ENCODE data around the gene ZNF232. TPM values are rescaled to one million over a fixed set of nuclear protein-coding genes. Genes with fewer than 3 reads are reported as not detected.
"Not testable (repeated sequence)": the region's sequence is repeated elsewhere in the genome, so short reads cannot be mapped to it uniquely, and the experiment has no call there.

ZNF232 gene
- total RNA-seq, 6 experiments from 2014 or later: 3.3 to 5.0 (median 4.5) TPM

- TF ChIP-seq POLR2A (IDR thresholded peaks at IDR 0.05): no peak
- TF ChIP-seq, protein P1, sequence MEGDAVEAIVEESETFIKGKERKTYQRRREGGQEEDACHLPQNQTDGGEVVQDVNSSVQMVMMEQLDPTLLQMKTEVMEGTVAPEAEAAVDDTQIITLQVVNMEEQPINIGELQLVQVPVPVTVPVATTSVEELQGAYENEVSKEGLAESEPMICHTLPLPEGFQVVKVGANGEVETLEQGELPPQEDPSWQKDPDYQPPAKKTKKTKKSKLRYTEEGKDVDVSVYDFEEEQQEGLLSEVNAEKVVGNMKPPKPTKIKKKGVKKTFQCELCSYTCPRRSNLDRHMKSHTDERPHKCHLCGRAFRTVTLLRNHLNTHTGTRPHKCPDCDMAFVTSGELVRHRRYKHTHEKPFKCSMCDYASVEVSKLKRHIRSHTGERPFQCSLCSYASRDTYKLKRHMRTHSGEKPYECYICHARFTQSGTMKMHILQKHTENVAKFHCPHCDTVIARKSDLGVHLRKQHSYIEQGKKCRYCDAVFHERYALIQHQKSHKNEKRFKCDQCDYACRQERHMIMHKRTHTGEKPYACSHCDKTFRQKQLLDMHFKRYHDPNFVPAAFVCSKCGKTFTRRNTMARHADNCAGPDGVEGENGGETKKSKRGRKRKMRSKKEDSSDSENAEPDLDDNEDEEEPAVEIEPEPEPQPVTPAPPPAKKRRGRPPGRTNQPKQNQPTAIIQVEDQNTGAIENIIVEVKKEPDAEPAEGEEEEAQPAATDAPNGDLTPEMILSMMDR (IDR thresholded peaks at IDR 0.05): no peak
- intact Hi-C loops (cut with DNase I): no loop called here
- Histone ChIP-seq H3K9me3 (no peaks in the 10 kb centered on the region), H3K36me3 (no peaks in the 10 kb centered on the region), H3K4me1 (peaks cover 0 to 4% (median 0%) of the 10 kb centered on the region in 4 donors), H3K27ac (no peak overlapping the region), H3K27me3 (peaks cover 0 to 3% of the 10 kb centered on the region in 2 donors), H3K4me3 (no peak overlapping the region)
- ATAC-seq: no peak
- no peak for DNase-seq
- WGBS (ENCODE audit: insufficient coverage, low coverage, low lambda C conversion rate, missing lambda C conversion rate): 65% methylated on average over 3 of the region's 3 CpGs
Observed at GRCh38 chr17:5080591-5080990, 31.1 kb downstream of the ZNF232 start.

DNA sequence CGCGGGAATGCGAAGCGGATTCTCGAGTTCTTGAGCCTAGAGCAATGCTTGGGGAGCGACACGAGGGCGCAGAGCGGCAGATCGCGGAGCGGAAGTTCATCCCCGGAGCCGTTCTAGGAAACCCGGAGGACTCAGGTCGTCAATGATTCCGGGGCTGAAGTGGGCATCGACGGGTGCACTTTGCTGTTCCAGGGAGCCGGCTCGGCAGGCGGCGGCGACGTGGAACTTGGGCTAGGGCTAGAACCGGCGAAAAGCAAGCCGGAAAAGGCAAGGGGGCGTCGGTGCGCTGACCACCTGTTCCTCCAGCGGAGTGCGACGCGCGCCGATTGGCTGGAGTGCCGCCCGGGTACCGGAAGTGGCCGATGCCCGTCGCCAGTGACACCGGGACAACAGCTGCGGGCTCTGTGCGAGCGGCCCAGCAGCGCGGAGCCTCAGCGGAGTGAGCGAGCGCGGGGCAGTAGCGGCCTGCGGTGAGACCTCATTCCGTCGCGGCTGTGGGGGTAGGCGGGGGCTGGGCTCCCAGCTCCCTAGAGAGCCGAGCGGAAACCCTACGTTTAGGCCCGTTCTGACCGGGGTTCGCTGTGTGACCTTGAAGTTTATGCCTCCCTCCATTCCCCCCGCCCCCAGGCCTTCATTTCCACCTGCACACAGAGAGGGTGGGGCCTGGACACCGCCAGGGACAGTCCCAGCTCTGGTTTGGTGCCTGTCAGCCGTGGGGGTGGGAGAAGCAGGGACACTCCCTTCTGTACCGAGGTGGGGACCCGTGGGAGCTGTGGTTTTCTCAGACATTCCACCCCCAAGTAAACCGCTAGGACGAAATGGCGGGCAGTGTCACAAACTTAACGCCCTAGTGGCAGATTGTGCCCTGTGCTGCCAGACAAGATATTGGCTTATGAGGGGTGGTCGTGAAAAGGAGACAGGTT is 33.3 kb downstream of the ZNF232 start, which contains the start of gene ZFP3:
Gene ZFP3 (plus strand): TSS at position 362 of the 923 bp plus-strand sequence. CDS start 13,038 bp downstream, outside the sequence.
- Histone ChIP-seq H3K4me1 (peaks cover 0 to 4% (median 0%) of the 10 kb centered on the region in 4 donors), H3K9me3 (no peaks in the 10 kb centered on the region), H3K27ac (peak within 1 kb of the TSS; percentile 3 to 57 (median 26)), H3K4me3 (peak within 1 kb of the TSS; percentile 55 to 64 (median 61)), H3K27me3 (peaks cover 0 to 3% of the 10 kb centered on the region in 2 donors), H3K36me3 (no peaks in the 10 kb centered on the region)
- intact Hi-C loops (cut with DNase I): no loop called here
- ATAC-seq: peak; percentile 90 to 97 (median 94)
- WGBS (ENCODE audit: insufficient coverage, low coverage, low lambda C conversion rate, missing lambda C conversion rate): 15% methylated on average over 9 of the region's 75 CpGs
- TF ChIP-seq, protein P1 (IDR thresholded peaks at IDR 0.05): no peak
- TF ChIP-seq POLR2A (IDR thresholded peaks at IDR 0.05): no peak
- peak; percentile 72 to 84 (median 75) for DNase-seq

DNA sequence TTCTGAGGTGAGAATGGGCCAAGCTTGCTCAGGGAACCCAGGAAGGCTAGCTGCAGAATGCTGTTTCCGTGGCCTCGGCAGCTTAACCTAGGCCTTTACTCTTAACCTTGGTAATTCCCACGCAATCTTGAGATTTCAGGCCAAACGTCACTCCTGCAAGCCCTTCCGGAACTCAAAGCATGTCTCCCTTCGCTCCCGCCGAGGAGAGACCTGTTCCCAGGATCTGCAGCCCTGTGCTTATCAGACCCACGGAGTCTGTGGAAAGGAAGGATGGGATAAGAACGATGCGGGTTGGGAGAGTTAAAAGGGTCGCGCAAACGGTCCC is 33.9 kb downstream of the ZNF232 start:
- ATAC-seq: peak in 2 of 4 donors; percentile 20 to 28
- intact Hi-C loops (cut with DNase I): no loop called here
- TF ChIP-seq, protein P1 (IDR thresholded peaks at IDR 0.05): no peak
- no peak for TF ChIP-seq POLR2A (IDR thresholded peaks at IDR 0.05)

GRCh38 chr17:5077275-5077674 is 34.4 kb downstream of the ZNF232 start:
- peak overlapping the region in 1 of 3 donors; percentile 61 for H3K4me3 ChIP-seq
- not testable (repeated sequence) for ATAC-seq
- 94% methylated on average over 24 of the region's 24 CpGs for WGBS (ENCODE audit: insufficient coverage, low coverage, low lambda C conversion rate, missing lambda C conversion rate)

More for the DNA sequence above, 33.9 kb downstream of the ZNF232 start:
- 24% methylated on average over 8 of the region's 14 CpGs for WGBS (ENCODE audit: insufficient coverage, low coverage, low lambda C conversion rate, missing lambda C conversion rate)
- Histone ChIP-seq H3K36me3 (no peaks in the 10 kb centered on the region), H3K27ac (peak overlapping the region in 1 of 3 donors; percentile 3), H3K27me3 (peaks cover 0 to 3% of the 10 kb centered on the region in 2 donors), H3K4me3 (peak overlapping the region; percentile 55 to 64 (median 61)), H3K9me3 (no peaks in the 10 kb centered on the region), H3K4me1 (peaks cover 0 to 4% (median 0%) of the 10 kb centered on the region in 4 donors)
- DNase-seq: no peak

GRCh38 chr17:5075472-5075871 is 36.2 kb downstream of the ZNF232 start:
- H3K27ac ChIP-seq; H3K36me3 ChIP-seq; H3K27me3 ChIP-seq; H3K9me3 ChIP-seq; DNase-seq; ATAC-seq; H3K4me3 ChIP-seq; H3K4me1 ChIP-seq; intact Hi-C loops (cut with DNase I): not testable (repeated sequence)
- WGBS (ENCODE audit: insufficient coverage, low coverage, low lambda C conversion rate, missing lambda C conversion rate): 94% methylated on average over 4 of the region's 5 CpGs

More at GRCh38 chr17:5077275-5077674, 34.4 kb downstream of the ZNF232 start:
- H3K27me3 ChIP-seq; H3K27ac ChIP-seq; H3K9me3 ChIP-seq; DNase-seq; intact Hi-C loops (cut with DNase I); H3K36me3 ChIP-seq; H3K4me1 ChIP-seq: not testable (repeated sequence)
